Measurements from ENCODE around the gene CDHR2.

Gene CDHR2

DNA sequence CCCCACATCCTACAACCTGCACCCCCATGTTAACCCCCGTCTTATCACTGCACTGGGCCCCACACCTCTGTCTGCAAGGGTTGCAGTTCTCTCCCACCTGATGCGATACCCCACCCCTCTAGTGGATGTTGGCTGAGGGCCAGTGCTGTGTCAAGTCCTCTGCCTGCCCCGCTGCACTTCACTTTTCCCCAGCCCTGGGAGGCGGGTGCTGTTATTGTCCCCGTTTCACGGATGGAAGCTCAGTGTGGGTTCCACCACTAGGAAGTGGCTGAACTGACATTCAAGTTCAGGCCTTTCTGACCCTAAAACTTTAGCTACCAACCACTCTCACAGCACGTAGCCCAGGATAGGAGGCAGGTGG lies 77.7 kb downstream of the CDHR2 start:
- no peak overlapping the region for H3K27ac ChIP-seq (ENCODE audit: low read length)
- TF ChIP-seq EZH2 (optimal IDR thresholded peaks at IDR 0.05; ENCODE audit: low read depth, low read length) (no peak), EZH2phosphoT487 (IDR thresholded peaks at IDR 0.05; ENCODE audit: low read length) (no peak)
- TF ChIP-seq, protein P1, sequence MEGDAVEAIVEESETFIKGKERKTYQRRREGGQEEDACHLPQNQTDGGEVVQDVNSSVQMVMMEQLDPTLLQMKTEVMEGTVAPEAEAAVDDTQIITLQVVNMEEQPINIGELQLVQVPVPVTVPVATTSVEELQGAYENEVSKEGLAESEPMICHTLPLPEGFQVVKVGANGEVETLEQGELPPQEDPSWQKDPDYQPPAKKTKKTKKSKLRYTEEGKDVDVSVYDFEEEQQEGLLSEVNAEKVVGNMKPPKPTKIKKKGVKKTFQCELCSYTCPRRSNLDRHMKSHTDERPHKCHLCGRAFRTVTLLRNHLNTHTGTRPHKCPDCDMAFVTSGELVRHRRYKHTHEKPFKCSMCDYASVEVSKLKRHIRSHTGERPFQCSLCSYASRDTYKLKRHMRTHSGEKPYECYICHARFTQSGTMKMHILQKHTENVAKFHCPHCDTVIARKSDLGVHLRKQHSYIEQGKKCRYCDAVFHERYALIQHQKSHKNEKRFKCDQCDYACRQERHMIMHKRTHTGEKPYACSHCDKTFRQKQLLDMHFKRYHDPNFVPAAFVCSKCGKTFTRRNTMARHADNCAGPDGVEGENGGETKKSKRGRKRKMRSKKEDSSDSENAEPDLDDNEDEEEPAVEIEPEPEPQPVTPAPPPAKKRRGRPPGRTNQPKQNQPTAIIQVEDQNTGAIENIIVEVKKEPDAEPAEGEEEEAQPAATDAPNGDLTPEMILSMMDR (IDR thresholded peaks at IDR 0.05; ENCODE audit: low read length) = no peak
- H3K79me2 ChIP-seq (ENCODE audit: low read length) = no peaks in the 10 kb centered on the region
- no peak overlapping the region for H2AFZ ChIP-seq (ENCODE audit: low read length)
- no peaks in the 10 kb centered on the region for H3K4me1 ChIP-seq (ENCODE audit: low read length)
- H3K9me3 ChIP-seq (replicated peaks; ENCODE audit: insufficient read depth, low read length) = no peaks in the 10 kb centered on the region
- H3K36me3 ChIP-seq (replicated peaks; ENCODE audit: insufficient read depth, low read length) = no peaks in the 10 kb centered on the region
- no peak overlapping the region for H3K4me3 ChIP-seq (ENCODE audit: low read length)
- H3K9ac ChIP-seq (ENCODE audit: low read length) = no peak overlapping the region
- DNase-seq = no peak
- peaks cover 79% of the 10 kb centered on the region for H3K27me3 ChIP-seq (replicated peaks; ENCODE audit: insufficient read depth, low read length)
- H3K4me2 ChIP-seq (ENCODE audit: low read depth, low read length) = no peak overlapping the region
- no peaks in the 10 kb centered on the region for H3F3A ChIP-seq (ENCODE audit: insufficient read depth, low read length)
- no peaks in the 10 kb centered on the region for H3K9me2 ChIP-seq (replicated peaks; ENCODE audit: insufficient read depth, low read length)
- H4K20me1 ChIP-seq (ENCODE audit: insufficient read depth, low read length) = no peaks in the 10 kb centered on the region

DNA sequence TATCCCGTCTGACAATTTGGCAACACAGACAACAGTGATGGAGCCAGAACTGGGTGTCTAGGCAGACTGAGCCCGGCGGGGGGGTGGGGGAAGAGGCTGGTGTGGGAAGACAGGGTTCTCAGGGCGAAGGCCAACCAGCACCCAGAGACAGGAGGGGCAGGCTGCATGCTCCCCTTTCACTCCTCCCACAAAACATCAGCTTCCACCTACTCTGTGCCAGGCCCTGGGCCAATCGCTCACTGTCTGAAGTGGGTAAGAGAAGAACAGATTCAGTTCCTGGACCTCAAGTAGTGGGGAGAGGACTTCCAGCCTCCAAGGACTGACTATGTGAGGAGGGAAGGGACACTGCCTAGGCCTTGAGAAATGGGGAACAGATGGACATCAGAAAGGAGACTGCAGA lies 78.4 kb downstream of the CDHR2 start:
- Histone ChIP-seq H2AFZ (ENCODE audit: low read length) (no peak overlapping the region), H3K27me3 (replicated peaks; ENCODE audit: insufficient read depth, low read length) (peaks cover 82% of the 10 kb centered on the region), H3K4me2 (ENCODE audit: low read depth, low read length) (no peak overlapping the region), H3F3A (ENCODE audit: insufficient read depth, low read length) (no peaks in the 10 kb centered on the region), H3K9ac (ENCODE audit: low read length) (no peak overlapping the region), H3K4me1 (ENCODE audit: low read length) (no peaks in the 10 kb centered on the region), H4K20me1 (ENCODE audit: insufficient read depth, low read length) (no peaks in the 10 kb centered on the region), H3K4me3 (ENCODE audit: low read length) (no peak overlapping the region), H3K36me3 (replicated peaks; ENCODE audit: insufficient read depth, low read length) (no peaks in the 10 kb centered on the region), H3K79me2 (ENCODE audit: low read length) (no peaks in the 10 kb centered on the region), H3K27ac (ENCODE audit: low read length) (no peak overlapping the region), H3K9me2 (replicated peaks; ENCODE audit: insufficient read depth, low read length) (no peaks in the 10 kb centered on the region), H3K9me3 (replicated peaks; ENCODE audit: insufficient read depth, low read length) (no peaks in the 10 kb centered on the region)
- TF ChIP-seq, protein P1 (IDR thresholded peaks at IDR 0.05; ENCODE audit: low read length) = no peak
- TF ChIP-seq EZH2phosphoT487 (IDR thresholded peaks at IDR 0.05; ENCODE audit: low read length) (no peak), EZH2 (optimal IDR thresholded peaks at IDR 0.05; ENCODE audit: low read depth, low read length) (no peak)
- no peak for DNase-seq

DNA sequence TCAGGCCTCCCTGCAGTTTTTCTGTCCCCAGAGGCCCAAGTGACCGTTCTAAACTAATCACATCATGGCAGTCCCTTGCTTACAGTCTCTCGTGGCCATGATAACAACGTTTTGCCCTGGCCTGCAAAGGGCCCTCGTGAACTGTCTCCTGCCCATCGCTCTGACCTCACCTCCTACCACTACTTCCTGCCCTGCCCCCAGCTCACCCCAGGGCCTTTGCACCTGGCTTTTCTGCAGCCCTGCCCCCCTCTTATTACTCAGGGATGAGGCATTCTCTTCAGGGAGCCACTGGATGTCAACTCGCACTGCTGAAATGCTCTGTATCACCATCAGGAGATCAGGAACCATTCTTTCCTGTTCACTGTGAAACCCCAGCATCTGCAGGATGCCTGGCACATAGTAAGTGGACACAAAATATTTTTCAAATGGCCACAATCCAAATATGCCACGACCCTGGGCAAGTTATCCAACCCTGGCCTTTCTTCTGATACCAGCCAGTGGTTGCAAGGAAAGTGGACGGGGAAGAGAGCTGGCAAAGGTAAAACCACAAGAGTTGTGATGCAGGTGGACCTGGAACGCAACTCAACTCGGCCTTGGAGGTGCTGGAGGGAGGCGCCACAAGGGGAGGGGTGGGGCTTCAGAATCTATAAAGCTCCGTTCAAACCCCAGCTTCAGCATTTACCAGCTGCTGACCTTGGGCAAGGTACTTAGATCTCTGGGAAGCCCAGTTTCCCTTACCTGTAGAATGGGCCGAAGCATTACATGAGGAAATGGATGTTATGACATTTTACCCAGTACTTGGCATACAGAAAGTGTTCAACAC lies 79.5 kb downstream of the CDHR2 start:
- TF ChIP-seq EZH2phosphoT487 (IDR thresholded peaks at IDR 0.05; ENCODE audit: low read length) (no peak), EZH2 (optimal IDR thresholded peaks at IDR 0.05; ENCODE audit: low read depth, low read length) (no peak)
- TF ChIP-seq, protein P1 (IDR thresholded peaks at IDR 0.05; ENCODE audit: low read length) = no peak
- no peaks in the 10 kb centered on the region for H3K9me2 ChIP-seq (replicated peaks; ENCODE audit: insufficient read depth, low read length)
- no peaks in the 10 kb centered on the region for H3F3A ChIP-seq (ENCODE audit: insufficient read depth, low read length)
- H3K9ac ChIP-seq (ENCODE audit: low read length) = no peak overlapping the region
- no peaks in the 10 kb centered on the region for H3K36me3 ChIP-seq (replicated peaks; ENCODE audit: insufficient read depth, low read length)
- H3K9me3 ChIP-seq (replicated peaks; ENCODE audit: insufficient read depth, low read length) = no peaks in the 10 kb centered on the region
- peaks cover 87% of the 10 kb centered on the region for H3K27me3 ChIP-seq (replicated peaks; ENCODE audit: insufficient read depth, low read length)
- H2AFZ ChIP-seq (ENCODE audit: low read length) = no peak overlapping the region
- DNase-seq = no peak
- no peak overlapping the region for H3K4me3 ChIP-seq (ENCODE audit: low read length)
- H4K20me1 ChIP-seq (ENCODE audit: insufficient read depth, low read length) = no peaks in the 10 kb centered on the region
- H3K79me2 ChIP-seq (ENCODE audit: low read length) = no peaks in the 10 kb centered on the region
- no peaks in the 10 kb centered on the region for H3K4me1 ChIP-seq (ENCODE audit: low read length)
- no peak overlapping the region for H3K4me2 ChIP-seq (ENCODE audit: low read depth, low read length)
- H3K27ac ChIP-seq (ENCODE audit: low read length) = no peak overlapping the region

Measured in MM.1S (cell line).